Left ventricle myocardium superior (tissue), 1 donor: ENCODE results near the gene SLIT3. TPM values are rescaled to one million over a fixed set of nuclear protein-coding genes. Genes with fewer than 3 reads are reported as not detected.

Experiments
- ATAC-seq: fragments of 200-7000 bp; cut with Tn5 transposase; one replicate; pipeline ENCODE4 v1.9.1; 2020; ENCODE audit warnings: mild to moderate bottlenecking, moderate library complexity
- DNase-seq: peaks from one replicate; pipeline ENCODE4 v3.0.0-alpha.2; 2020
- intact Hi-C: fragments of 100-400 bp; cut with micrococcal nuclease; formaldehyde crosslinking; loops from one replicate; pipeline ENCODE4 v1.11.0; 2022
- long read RNA-seq: library from polyadenylated mRNA; unstranded; transcript quantifications from one replicate; pipeline ENCODE4 v2.0.0, GENCODE V29; 2021
- total RNA-seq: library from RNA; stranded (reverse); fragmentation: NEBNext Ultra II Directional; extraction: Animal tissue kit (Norgen Biotek cat#: 25700); gene quantifications from one replicate; pipeline ENCODE4 v1.2.1, GENCODE V29; 2021
- donor health status: DM: no; HTN: yes; CAD: no; lungs with severe emphysema.

Gene SLIT3
- total RNA-seq: 8.4 TPM
- long read RNA-seq, partial matches to known transcripts: 3 of 3 reads
- long read RNA-seq, other reads (novel, unspliced or antisense): 0 of 3 reads

GRCh38 chr5:169300468-169301385, at the start of gene SLIT3:
TSS of gene SLIT3 (minus strand) at chr5:169301139. CDS start at chr5:169300709, 430 bp downstream.
- ATAC-seq (peak; percentile 88), DNase-seq (peak; percentile 81)
- intact Hi-C loops: loop anchor here (10.0 kb wide), 1 partner anchor 296 kb away; no protein-coding TSS in a partner anchor

DNA sequence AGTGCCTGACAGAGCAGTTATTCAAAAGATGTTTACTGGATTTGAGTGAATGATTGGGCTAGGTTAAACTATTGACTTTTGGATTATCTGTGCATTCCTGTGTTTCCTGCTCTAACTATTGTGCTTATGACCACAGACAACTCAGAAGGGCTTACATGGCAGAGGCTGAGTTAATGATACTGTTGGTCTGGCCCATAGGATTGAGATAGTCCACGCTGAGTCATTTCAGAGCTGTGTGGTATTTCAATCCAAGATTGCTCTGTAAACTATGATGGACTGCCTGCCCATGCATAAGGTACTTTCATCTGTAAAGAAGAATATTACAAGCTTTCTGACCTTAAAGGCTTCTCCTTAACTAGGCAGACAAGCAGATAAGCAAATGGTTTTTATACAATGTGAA, 49.1 kb upstream of the SLIT3 start:
- no peak for DNase-seq
- intact Hi-C loops: no loop called here
- no peak for ATAC-seq

DNA sequence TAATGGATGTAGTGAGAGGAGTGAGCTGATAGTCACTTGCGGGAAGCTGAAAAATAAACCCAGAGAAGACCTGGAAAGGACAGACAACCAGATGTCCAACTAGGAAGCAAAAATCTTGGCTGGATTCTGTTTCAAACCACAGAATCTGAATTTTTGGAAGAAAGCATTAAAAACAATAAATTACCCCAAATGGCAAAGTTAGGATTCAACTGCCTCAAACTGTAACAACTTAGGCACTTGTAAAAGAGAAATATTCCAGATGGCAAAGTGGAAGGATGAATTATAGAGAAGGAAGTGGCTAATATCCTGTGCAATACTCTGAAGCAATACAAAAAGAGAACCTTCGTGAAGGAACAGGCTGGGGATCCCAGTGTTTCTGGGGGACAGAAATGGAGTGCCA, 46.8 kb upstream of the SLIT3 start:
- intact Hi-C loops: no loop called here
- ATAC-seq (peak; percentile 18), DNase-seq (no peak)

DNA sequence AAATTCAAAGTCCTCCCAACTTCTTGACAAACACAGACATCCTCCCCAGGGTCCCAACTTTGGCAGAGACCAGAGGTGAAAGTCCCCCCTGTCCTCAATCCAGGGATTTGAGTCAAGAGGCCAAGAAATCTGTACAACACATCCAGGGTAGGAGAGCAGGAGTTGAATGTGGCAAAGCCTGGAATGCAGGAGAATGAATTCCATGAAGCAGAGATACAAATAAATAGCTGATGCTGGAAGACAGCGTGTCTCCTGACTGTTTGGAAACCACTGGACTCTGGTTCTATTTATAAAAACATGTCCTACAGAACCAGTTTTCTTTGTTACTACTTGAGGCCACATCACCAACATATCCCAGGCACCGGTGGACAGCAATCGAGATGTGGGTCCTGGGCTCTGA, 43.7 kb upstream of the SLIT3 start:
- intact Hi-C loops: no loop called here
- no peak for ATAC-seq
- DNase-seq: no peak

DNA sequence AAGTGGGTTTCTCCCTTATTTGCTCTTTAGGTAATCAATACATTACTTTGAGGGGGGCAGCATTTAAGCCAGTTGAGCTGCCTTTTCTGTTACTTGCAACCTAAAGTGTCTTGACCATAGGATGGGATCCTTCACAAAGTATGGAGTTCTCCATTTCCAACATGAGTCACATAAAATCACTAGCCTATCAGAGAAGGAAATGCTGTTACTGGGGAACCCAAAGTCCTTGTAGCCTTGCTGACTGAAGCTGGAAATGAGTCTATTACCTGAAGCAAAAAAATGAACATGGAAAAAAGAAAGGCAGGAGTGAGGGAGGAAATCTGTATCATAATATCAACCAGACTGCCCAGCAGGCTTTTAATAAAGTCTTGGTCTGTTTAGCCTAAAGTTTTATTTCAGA, 42.8 kb upstream of the SLIT3 start:
- DNase-seq (no peak), ATAC-seq (no peak)
- intact Hi-C loops: no loop called here

GRCh38 chr5:169341556-169341955, 40.6 kb upstream of the SLIT3 start:
- intact Hi-C loops: no loop called here
- DNase-seq (no peak), ATAC-seq (no peak)

DNA sequence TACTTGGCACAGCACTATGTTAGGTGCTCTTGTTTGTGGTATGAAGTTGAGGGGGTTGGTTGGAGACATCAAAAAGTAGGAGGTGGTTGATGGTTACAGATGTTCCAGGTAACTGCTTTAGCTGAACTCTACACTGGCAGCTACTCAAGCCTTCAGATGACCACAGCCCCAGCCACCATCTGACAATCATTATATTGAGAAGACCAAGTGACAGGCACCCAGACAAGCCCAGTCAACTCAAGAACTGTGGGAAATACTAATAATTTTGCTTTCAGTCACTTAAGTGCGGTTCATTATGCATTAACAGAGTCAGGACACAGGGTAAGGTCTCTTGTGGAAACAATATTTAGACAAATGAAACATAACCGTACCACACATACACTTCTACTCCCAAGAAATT, 38.9 kb upstream of the SLIT3 start:
- ATAC-seq (no peak), DNase-seq (no peak)
- intact Hi-C loops: no loop called here

DNA sequence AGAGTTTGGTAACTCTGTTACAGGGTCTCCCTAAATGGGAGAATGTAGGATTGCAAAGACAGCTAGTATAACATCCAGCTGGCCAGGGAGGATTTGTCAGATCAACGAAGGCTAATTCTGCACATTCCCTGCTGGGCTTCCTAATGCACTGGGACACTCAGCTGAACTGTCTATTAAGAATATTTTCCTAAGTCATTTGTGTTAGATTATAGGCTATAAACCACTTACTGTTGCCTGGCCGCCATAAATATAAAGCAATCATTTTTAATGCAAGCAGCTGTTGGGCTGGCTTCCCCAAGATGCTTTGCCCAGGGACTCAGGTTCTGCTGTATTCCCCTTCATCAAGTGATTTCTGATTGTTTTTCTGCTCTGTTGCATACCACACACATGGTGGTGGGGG, 35.3 kb upstream of the SLIT3 start:
- DNase-seq (no peak), ATAC-seq (no peak)
- intact Hi-C loops: no loop called here

DNA sequence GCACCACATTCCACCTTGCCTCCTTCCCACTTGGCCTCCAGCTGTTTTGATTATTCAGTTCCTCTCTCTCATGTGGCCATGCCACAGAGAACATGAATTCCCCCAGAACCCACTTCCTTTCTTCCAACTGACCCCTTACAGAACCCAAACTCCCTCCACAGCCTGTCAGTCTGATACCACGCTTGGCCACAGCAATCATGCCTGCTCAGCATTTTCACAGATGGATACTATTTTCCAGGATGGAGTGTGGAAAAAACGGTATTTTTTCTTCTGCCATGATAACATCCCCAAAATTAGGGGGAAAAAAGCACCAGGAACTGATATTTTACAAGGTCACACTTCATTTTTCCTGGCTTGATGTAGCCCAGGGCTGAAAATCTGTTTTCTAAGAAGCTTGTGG, 34.9 kb upstream of the SLIT3 start:
- ATAC-seq (no peak), DNase-seq (no peak)
- intact Hi-C loops: no loop called here

GRCh38 chr5:169333518-169333917, 32.6 kb upstream of the SLIT3 start:
- DNase-seq (no peak), ATAC-seq (no peak)
- intact Hi-C loops: no loop called here

DNA sequence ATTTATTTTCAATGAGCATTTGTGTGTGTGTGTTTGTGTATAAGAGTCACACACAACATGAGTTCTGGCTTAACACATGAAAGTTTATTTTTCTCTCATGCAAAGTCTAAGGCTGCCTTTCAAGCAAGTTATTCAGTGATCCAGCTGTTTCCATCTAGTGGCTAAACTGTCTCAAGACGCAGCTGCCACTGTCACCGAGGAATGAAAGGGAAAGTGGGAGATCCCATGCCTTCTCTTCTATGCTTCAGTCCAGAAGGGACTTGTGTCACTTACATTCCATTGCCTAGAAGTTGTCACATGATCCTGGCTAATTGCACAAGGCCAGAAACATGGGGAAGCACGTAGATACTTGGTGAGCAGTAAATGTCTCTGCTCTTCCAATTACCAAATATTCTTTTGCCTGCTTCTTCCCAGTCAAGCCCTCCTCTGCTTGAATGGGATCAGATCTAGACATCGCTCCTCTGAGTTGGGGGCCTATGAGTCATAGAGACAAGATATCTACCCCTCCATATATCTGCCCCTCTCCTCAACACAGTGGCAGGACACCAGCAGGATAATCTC, 30.4 kb upstream of the SLIT3 start:
- ATAC-seq (no peak), DNase-seq (no peak)
- intact Hi-C loops: no loop called here

GRCh38 chr5:169328401-169328800, 27.5 kb upstream of the SLIT3 start:
- intact Hi-C loops: no loop called here
- ATAC-seq: no peak
- no peak for DNase-seq

- ATAC-seq: no peak
- intact Hi-C loops: no loop called here
Measured at GRCh38 chr5:169325273-169325672, 24.3 kb upstream of the SLIT3 start.

GRCh38 chr5:169318556-169318955, 17.6 kb upstream of the SLIT3 start:
- intact Hi-C loops: no loop called here
- DNase-seq (no peak), ATAC-seq (no peak)

More at GRCh38 chr5:169325273-169325672, 24.3 kb upstream of the SLIT3 start:
- DNase-seq: no peak

GRCh38 chr5:169307646-169308045, 6.7 kb upstream of the SLIT3 start:
- no peak for DNase-seq
- ATAC-seq: no peak
- intact Hi-C loops: loop anchor here (10.0 kb wide), 1 partner anchor 303 kb away; no protein-coding TSS in a partner anchor

DNA sequence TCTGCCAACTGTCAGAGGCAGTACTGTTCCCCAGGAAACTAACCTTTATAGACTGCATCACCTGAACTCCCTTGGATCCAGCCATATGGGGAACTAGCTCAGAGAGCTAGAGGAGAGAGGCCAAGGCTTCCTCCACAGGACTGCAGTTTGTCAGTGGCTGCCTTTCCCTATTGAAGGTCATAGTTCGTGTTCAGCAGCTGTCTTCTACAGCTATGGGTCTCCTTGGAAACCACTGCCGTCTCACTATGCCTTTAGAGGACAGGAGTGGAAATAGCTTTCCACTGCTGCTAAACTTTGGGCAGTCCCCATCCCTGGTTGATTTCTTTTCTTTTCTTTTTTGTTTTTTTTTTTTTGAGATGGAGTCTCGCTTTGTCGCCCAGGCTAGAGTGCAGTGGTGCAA, 4.4 kb upstream of the SLIT3 start:
- intact Hi-C loops: loop anchor here (10.0 kb wide), 1 partner anchor 301 kb away; no protein-coding TSS in a partner anchor
- no peak for DNase-seq
- ATAC-seq: no peak

DNA sequence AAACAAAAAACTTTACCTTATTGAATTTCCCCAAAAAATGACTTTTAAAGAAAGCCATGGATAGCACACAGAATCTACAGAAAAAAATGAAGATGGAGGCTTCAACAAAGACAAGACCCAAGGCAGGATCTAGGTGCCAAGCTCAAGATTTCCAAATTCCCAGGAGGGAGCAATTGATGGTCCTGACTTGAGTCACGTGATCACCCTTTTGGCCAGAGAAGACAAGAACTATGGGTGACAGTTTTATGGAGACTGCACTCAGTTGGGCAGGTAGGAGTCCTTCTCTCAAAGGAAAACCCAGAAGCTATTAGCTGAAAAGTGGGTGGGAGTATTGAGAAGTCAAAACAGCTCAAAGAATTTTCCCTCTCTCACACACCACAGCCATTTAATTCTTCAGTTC, 3.2 kb upstream of the SLIT3 start:
- ATAC-seq (no peak), DNase-seq (no peak)
- intact Hi-C loops: loop anchor here (10.0 kb wide), 1 partner anchor 299 kb away; no protein-coding TSS in a partner anchor

DNA sequence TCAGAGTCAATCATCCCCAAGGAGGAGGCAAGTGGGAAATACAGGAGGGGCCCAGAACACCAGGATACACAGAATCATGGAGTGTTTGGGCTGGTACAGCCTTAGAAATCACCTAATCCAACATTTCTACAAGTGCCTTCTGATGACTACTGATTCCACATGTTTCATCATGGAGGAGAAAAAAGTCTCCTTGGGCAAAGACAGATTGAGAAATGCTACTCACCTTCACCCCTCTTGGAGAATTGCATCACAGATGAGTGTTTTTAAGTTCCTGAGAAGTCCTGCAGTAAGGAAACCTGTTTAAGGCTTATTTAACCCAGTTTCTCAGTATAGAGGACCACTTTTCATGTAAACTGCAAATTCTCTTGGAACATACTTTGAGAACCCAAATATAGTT, 2.2 kb upstream of the SLIT3 start:
- ATAC-seq (no peak), DNase-seq (no peak)
- intact Hi-C loops: loop anchor here (10.0 kb wide), 1 partner anchor 298 kb away; no protein-coding TSS in a partner anchor

DNA sequence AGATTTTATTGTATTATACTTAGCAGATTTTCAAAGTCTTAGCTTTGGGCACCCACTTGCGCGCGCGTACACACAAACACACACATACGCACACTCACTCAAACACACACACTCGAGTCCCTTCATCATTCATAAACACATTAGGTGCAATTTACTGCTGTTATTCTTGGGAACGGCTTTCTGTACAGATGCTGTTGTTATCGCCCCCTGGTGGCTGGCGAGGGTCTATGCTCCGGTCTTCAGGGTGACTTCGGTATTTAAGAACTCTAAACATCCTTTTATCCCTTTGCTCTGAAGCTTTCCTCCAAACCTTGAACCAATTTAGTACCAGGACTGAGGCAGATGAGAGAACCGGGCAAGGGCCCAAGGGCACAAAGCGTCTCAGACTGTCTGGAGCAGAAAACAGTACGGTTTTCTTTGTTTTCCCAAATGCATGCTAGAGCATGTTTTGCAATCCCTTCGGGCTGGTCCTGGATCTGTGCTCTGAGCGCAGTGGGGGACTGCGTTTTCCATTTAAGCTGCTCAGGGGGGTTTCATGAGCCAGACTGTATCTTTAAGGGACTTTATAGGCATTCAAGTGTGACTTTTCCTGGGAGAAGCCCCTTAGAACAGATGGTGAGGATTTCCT, 1.7 kb upstream of the SLIT3 start:
- intact Hi-C loops: loop anchor here (10.0 kb wide), 1 partner anchor 298 kb away; no protein-coding TSS in a partner anchor
- DNase-seq (peak; percentile 79), ATAC-seq (peak; percentile 54)

GRCh38 chr5:169301986-169302385, 1.0 kb upstream of the SLIT3 start:
- DNase-seq (no peak), ATAC-seq (no peak)
- intact Hi-C loops: loop anchor here (10.0 kb wide), 1 partner anchor 297 kb away; no protein-coding TSS in a partner anchor
